ENCODE results near the gene NRG2.

NRG2 gene

GRCh38 chr5:139904566-139904815 lies 138.6 kb downstream of the NRG2 start:
- no peak for DNase-seq (ENCODE audit: low spot score)

- DNase-seq (ENCODE audit: low spot score): peak; percentile 44
Observed at GRCh38 chr5:139903795-139904565, 139.1 kb downstream of the NRG2 start.

DNA sequence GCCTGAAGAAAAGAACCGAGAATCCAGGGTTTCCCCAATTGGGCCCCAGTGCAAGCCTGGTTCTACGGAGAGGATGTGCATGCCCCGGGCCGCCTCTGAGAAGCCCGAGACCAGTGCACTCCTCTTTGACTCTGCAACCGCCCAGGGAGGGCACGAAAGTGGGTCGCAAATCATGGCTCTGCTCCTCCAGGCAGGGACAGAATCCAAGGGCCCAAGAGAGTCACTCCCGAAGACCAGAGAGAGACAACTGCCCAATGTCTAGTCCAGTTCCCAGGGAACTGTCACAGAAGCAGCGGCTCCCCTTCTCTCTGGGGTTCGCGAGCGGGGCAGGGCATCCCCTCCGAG lies 139.7 kb downstream of the NRG2 start:
- DNase-seq (ENCODE audit: low spot score): peak; percentile 15

DNA sequence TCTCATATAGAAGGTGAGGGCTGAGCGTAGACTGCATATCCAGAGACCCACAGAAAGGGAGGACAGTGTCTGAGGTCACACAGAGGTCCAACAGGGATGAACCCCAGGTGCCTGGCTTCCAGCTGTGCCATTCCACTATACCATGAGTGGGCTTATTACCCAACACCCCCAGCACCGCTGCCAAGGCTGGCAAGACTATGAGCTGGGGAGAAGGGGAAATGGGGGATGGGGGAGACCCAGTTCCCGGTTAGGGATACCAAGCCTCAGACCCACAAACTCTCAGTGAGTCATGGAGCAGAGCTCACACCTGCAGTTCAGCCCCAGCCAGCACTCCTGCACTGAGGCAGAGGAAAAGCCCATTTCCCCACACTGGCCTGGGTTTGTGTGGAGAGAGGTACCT lies 141.1 kb downstream of the NRG2 start:
- DNase-seq (ENCODE audit: low spot score): no peak

- no peak for DNase-seq (ENCODE audit: low spot score)
Observed at GRCh38 chr5:139901251-139901575, 141.9 kb downstream of the NRG2 start.

- DNase-seq (ENCODE audit: low spot score): no peak
Observed at GRCh38 chr5:139900546-139901250, 142.4 kb downstream of the NRG2 start.

- DNase-seq (ENCODE audit: low spot score): no peak
Observed at GRCh38 chr5:139898981-139899380, 144.1 kb downstream of the NRG2 start.

DNA sequence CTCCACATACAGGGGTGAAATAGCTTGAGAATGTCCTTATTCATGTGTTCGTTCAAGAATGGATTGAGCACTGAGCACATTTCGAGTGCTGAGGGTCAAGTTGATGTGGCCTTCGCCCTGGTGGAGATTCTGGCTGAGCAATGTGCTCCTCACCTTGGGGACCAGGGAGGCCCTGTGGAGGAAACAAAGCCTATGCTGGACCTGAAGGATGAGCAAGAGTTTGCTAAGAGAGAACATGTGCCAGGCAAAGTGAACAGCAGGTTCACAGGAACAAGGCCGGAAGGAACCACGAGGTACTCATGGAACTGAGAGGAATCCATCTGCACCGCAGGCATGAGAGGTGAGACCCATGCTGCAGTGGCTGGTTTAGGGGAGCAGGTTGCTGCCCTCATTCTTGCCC lies 145.1 kb downstream of the NRG2 start:
- no peak for DNase-seq (ENCODE audit: low spot score)

- no peak for DNase-seq (ENCODE audit: low spot score)
Observed at GRCh38 chr5:139897342-139897741, 145.8 kb downstream of the NRG2 start.

DNA sequence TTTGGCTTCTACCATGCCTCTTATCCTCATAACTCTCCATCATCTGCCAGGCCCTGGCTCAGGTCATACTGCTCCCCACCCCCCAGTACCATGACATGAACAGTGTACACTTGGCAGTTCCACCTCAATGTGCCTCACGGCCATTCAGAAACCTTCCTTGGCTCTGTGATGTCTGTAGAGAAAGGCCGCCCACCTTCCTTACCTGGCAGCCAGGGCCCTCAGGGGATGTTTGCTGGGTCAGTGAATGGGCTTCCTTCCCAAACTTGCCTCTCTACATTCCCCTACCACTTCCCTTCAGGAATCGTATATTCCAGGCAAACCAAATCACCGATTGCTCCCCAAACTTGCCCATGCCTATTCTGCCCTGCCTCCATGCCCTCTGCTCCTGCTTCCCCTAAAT lies 146.4 kb downstream of the NRG2 start:
- no peak for DNase-seq (ENCODE audit: low spot score)

- DNase-seq (ENCODE audit: low spot score): no peak
Observed at GRCh38 chr5:139895647-139896046, 147.5 kb downstream of the NRG2 start.

GRCh38 chr5:139895046-139895445 lies 148.1 kb downstream of the NRG2 start:
- DNase-seq (ENCODE audit: low spot score): no peak

DNA sequence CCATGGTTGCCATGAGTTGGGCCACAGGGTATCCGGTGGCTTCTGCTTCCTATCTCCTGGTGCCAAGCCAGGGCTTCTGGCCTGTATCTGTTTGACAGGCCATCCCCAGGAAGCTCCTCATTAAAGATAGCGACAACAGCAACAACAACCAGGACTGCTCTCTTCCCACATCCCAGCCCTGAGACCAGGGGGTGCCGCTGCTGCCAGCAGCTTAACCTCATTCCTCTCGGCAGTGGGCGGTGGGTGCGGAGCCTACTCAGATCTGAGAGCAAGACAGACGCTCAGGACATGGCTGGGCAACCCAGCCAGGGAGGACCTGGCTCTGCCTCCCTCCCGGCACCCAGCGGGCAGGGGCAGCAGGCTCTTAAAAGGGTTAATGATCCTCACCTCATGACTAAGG lies 149.2 kb downstream of the NRG2 start:
- no peak for DNase-seq (ENCODE audit: low spot score)

- DNase-seq (ENCODE audit: low spot score): no peak
Observed at GRCh38 chr5:139889410-139889809, 153.7 kb downstream of the NRG2 start.

- DNase-seq (ENCODE audit: low spot score): no peak
Observed at GRCh38 chr5:139888370-139888769, 154.7 kb downstream of the NRG2 start.

GRCh38 chr5:139886213-139886612 lies 156.9 kb downstream of the NRG2 start:
- no peak for DNase-seq (ENCODE audit: low spot score)

GRCh38 chr5:139885857-139886208 lies 157.3 kb downstream of the NRG2 start:
- DNase-seq (ENCODE audit: low spot score): no peak

DNA sequence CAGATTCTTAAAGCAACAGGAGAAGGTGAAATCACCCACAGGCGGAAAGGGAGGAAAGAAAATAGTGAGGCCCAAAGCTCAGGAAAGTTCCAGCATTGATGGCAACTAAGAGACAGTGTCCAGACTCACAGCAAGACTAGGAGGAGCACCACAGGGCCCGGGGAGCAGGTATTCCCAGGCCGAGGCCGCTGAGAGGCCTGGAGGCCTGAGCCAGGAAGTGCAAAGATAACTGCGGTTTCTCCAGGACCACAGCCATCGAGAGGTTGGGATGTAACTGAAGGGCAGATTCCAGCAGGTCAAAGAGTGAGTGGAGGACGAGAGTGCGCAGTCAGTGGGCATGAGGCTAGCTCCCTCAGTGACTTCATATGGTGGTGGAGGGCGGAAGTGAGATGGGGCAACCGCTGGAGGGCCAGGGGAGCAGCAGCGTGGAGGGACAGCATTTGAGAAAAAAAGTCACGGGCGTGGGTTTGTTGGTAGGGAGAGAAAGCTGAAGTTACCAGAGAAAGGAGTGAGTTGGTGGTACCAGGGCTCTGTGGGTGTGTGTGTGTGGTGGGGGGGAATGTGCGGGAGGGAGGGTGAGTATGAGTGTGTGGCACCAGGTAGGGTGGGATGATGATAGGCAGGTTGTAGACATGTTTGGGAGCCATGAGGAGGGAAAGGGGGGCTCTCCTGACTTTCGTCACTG lies 157.8 kb downstream of the NRG2 start:
- no peak for DNase-seq (ENCODE audit: low spot score)

DNA sequence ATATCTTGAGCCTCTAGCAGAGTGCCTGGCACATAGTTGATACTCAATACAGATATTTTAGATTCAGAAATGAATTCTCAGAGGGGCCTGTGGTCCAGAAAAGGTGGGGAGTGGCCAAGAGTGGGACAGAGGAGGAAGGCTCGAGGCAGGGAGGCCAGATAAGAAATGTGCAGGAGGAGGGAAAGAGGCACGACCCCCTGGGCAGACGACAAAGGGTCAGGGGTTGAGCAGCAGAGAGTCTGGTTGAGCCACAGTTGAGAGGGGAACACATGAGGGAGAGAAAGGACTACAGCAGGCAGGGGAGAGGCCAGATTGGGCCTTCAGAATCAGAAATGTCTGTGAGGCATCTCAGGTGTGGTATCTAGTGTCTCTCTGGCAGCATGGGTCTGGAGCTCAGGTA lies 158.4 kb downstream of the NRG2 start:
- DNase-seq (ENCODE audit: low spot score): no peak

- DNase-seq (ENCODE audit: low spot score): no peak
Observed at GRCh38 chr5:139884144-139884543, 159.0 kb downstream of the NRG2 start.

GRCh38 chr5:139882961-139883539 lies 160.0 kb downstream of the NRG2 start:
- no peak for DNase-seq (ENCODE audit: low spot score)

DNA sequence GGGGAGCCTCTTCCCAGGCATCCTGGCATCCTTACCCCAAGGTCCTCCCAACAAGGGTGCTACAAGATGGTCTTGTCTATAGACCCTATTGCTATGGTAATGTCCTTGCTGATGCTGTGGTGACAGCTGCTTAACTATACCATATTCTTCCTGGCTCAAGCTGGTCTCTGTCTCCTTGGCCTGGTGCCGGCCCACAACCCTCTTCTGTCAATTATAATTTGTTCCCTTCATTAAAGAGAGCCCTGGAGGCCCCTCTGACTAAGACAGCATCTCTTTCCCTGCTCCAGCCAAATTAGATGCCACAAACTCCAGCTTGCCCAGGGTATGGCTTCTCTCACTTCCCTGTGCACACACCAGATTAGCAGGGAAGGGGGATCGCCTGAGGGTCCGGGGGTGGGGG lies 160.8 kb downstream of the NRG2 start:
- no peak for DNase-seq (ENCODE audit: low spot score)

- DNase-seq (ENCODE audit: low spot score): no peak
Observed at GRCh38 chr5:139881143-139881733, 161.9 kb downstream of the NRG2 start.

Data from AG08395 (cell line).